ENCODE data around the gene ASB13. TPM values are rescaled to one million over a fixed set of nuclear protein-coding genes. Genes with fewer than 3 reads are reported as not detected.
A peak's percentile ranks its signal among the peaks of the same experiment; 100 is the strongest.

The ASB13 gene
- total RNA-seq, 2 donors from 2014 or later = 0.41 to 14.3 TPM

GRCh38 chr10:5656737-5657579 lies 9.4 kb downstream of the ASB13 start:
- ATAC-seq (no peak), DNase-seq (ENCODE audit: low spot score in 2 of 2) (no peak)
- Mint-ChIP-seq H3K9me3 (no peaks in the 10 kb centered on the region), H3K27ac (peak overlapping the region in 1 of 2 donors; percentile 44), H3K36me3 (no peaks in the 10 kb centered on the region)

DNA sequence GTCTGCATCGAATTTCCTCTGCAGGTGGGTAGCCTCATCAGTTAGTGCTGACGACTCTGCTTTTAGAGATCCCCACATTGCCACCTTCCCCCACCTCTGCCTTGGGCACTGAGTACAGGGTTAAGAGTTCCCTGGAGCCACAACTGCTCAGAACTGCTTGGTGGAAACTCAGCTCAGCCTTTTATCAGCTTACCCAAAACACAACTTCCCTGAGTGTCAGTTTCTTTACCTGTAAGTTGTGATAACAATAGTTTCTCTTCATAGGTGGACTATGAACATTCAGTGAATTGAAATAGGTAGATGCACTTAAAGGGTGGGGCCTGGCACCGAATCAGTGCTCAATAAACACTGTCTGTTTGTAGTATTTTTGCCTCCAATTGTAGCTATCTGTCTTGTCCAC lies 11.3 kb downstream of the ASB13 start:
- Mint-ChIP-seq H3K27ac (peak overlapping the region in 1 of 2 donors; percentile 7), H3K9me3 (no peaks in the 10 kb centered on the region), H3K36me3 (no peaks in the 10 kb centered on the region)
- ATAC-seq (peak in 1 of 2 donors; percentile 42), DNase-seq (ENCODE audit: low spot score in 2 of 2) (no peak)

GRCh38 chr10:5654218-5654755 lies 12.1 kb downstream of the ASB13 start:
- ATAC-seq (peak; percentile 23 to 26), DNase-seq (ENCODE audit: low spot score in 2 of 2) (no peak)
- H3K36me3 Mint-ChIP-seq = no peaks in the 10 kb centered on the region
- H3K27ac Mint-ChIP-seq = peak overlapping the region in 1 of 2 donors; percentile 7
- H3K9me3 Mint-ChIP-seq = no peaks in the 10 kb centered on the region

DNA sequence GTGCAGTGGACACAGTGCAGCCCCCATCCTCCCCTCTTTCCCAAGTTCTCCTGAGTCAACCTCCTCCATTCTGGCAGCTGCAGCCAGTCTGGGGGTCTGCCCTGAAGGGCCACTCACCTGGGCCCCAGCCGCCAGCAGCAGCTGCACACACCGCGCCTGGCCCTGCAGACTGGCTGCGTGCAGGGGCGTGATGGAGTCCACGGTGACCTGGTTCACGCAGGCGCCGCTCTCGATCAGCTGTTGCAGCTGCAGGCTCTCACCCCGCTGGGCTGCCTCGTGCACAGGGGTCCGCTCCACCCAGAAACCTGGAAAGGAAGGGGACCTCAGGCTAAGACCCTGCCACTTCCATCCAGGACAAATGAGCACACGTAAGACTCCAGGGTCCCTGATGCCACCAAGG lies 13.6 kb downstream of the ASB13 start:
- no peaks in the 10 kb centered on the region for H3K9me3 Mint-ChIP-seq
- no peak for ATAC-seq
- no peak for DNase-seq (ENCODE audit: low spot score in 2 of 2)
- no peak overlapping the region for H3K27ac Mint-ChIP-seq
- no peaks in the 10 kb centered on the region for H3K36me3 Mint-ChIP-seq

- Mint-ChIP-seq H3K36me3 (no peaks in the 10 kb centered on the region), H3K27ac (no peak overlapping the region), H3K9me3 (no peaks in the 10 kb centered on the region)
- ATAC-seq = no peak
- DNase-seq (ENCODE audit: low spot score in 2 of 2) = no peak
Observed at GRCh38 chr10:5651388-5651764, 15.0 kb downstream of the ASB13 start.

GRCh38 chr10:5650664-5651387 lies 15.6 kb downstream of the ASB13 start:
- H3K27ac Mint-ChIP-seq = no peak overlapping the region
- ATAC-seq (no peak), DNase-seq (ENCODE audit: low spot score in 2 of 2) (no peak)
- H3K36me3 Mint-ChIP-seq = no peaks in the 10 kb centered on the region
- no peaks in the 10 kb centered on the region for H3K9me3 Mint-ChIP-seq

DNA sequence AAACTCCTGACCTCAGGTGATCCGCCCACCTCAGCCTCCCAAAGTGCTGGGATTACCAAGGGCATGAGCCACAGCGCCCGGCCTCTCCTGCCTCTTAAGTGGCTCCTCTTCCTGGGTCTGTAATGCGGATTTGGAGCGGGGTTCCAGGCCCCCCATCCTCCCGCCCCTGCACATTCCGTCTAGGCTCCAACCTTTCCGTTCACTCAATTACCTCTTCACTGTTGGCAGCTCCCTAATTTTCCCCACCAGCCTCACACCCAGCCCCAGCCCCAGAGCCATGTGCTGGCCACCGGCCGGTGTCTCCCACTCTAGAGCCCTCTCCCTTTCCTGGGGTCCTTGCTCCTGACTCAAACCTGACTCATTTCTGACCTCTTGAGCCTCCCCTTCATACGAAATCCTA lies 16.6 kb downstream of the ASB13 start:
- ATAC-seq (peak in 1 of 2 donors; percentile 17), DNase-seq (ENCODE audit: low spot score in 2 of 2) (no peak)
- no peak overlapping the region for H3K27ac Mint-ChIP-seq
- H3K9me3 Mint-ChIP-seq = no peaks in the 10 kb centered on the region
- no peaks in the 10 kb centered on the region for H3K36me3 Mint-ChIP-seq

GRCh38 chr10:5648494-5649457 lies 17.6 kb downstream of the ASB13 start:
- no peaks in the 10 kb centered on the region for H3K9me3 Mint-ChIP-seq
- no peaks in the 10 kb centered on the region for H3K36me3 Mint-ChIP-seq
- DNase-seq (ENCODE audit: low spot score in 2 of 2) (no peak), ATAC-seq (peak in 1 of 2 donors; percentile 68)
- H3K27ac Mint-ChIP-seq = peak overlapping the region in 1 of 2 donors; percentile 89

DNA sequence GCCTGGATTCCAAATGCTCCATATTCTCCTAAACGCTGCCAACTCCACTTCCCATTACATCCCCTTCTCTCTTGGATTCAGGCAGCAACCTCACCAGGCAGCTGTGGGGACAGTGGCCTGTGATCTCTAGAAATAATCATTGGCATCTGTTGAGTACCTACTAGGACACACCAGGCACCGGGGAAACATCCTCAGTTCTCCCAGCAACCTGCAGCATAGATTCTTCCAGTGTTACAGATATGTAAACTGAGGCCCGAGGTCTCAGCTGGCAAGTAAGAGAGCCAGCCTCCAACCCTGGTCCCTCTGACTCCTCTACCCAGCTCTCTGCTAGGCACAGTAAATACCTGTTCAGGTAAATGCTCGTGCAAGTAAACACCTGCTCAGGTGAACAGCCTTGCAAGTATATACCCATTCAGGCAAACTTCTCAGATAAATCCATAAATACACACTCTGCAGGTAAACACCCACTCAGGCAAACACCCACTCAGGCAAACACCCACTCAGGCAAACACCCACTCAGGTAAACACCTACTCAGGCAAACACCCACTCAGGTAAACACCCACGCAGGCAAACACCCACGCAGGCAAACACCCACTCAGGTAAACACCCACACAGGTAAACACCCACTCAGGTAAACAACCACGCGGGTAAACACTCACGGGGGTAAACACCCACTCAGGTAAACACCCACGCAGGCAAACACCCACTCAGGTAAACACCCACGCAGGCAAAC lies 18.7 kb downstream of the ASB13 start:
- Mint-ChIP-seq H3K9me3 (no peaks in the 10 kb centered on the region), H3K36me3 (no peaks in the 10 kb centered on the region), H3K27ac (no peak overlapping the region)
- DNase-seq (ENCODE audit: low spot score in 2 of 2) (no peak), ATAC-seq (peak in 1 of 2 donors; percentile 16)

- Mint-ChIP-seq H3K9me3 (no peaks in the 10 kb centered on the region), H3K27ac (no peak overlapping the region), H3K36me3 (no peaks in the 10 kb centered on the region)
- ATAC-seq (no peak), DNase-seq (ENCODE audit: low spot score in 2 of 2) (no peak)
Observed at GRCh38 chr10:5645944-5646617, 20.3 kb downstream of the ASB13 start.

- no peak overlapping the region for H3K27ac Mint-ChIP-seq
- no peak for ATAC-seq
- no peak for DNase-seq (ENCODE audit: low spot score in 2 of 2)
- H3K9me3 Mint-ChIP-seq = no peaks in the 10 kb centered on the region
- peaks cover 0 to 3% of the 10 kb centered on the region in 2 donors for H3K36me3 Mint-ChIP-seq
Observed at GRCh38 chr10:5645375-5645774, 21.0 kb downstream of the ASB13 start.

- H3K27ac Mint-ChIP-seq = no peak overlapping the region
- peaks cover 0 to 4% of the 10 kb centered on the region in 2 donors for H3K36me3 Mint-ChIP-seq
- DNase-seq (ENCODE audit: low spot score in 2 of 2) (no peak), ATAC-seq (no peak)
- H3K9me3 Mint-ChIP-seq = no peaks in the 10 kb centered on the region
Observed at GRCh38 chr10:5644930-5645329, 21.5 kb downstream of the ASB13 start.

GRCh38 chr10:5643346-5644067 lies 22.9 kb downstream of the ASB13 start:
- H3K27ac Mint-ChIP-seq = no peak overlapping the region
- DNase-seq (ENCODE audit: low spot score in 2 of 2) (no peak), ATAC-seq (no peak)
- no peaks in the 10 kb centered on the region for H3K9me3 Mint-ChIP-seq
- peaks cover 0 to 4% of the 10 kb centered on the region in 2 donors for H3K36me3 Mint-ChIP-seq

DNA sequence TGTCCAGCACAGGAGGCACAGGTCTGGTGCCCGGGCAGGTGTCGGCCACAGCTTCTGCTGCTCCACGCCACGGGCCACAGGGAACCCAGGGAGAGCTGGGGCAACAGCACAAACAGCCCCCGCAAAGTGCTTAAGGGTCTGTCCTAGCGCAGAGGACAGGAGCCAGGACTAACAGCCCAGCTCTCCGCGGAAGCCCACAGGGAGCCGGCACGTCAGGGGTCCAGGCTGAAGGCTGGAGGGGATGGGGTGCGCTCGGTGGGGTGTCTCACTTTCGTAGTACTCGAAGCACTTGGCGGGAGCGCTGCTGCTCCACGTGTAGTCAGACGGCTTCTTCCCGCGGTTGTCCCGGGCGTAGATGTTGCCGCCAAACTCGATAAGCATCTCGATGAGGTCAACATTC lies 24.9 kb downstream of the ASB13 start:
- H3K27ac Mint-ChIP-seq = no peak overlapping the region
- no peak for DNase-seq (ENCODE audit: low spot score in 2 of 2)
- peaks cover 0 to 4% of the 10 kb centered on the region in 2 donors for H3K36me3 Mint-ChIP-seq
- no peak for ATAC-seq
- no peaks in the 10 kb centered on the region for H3K9me3 Mint-ChIP-seq

DNA sequence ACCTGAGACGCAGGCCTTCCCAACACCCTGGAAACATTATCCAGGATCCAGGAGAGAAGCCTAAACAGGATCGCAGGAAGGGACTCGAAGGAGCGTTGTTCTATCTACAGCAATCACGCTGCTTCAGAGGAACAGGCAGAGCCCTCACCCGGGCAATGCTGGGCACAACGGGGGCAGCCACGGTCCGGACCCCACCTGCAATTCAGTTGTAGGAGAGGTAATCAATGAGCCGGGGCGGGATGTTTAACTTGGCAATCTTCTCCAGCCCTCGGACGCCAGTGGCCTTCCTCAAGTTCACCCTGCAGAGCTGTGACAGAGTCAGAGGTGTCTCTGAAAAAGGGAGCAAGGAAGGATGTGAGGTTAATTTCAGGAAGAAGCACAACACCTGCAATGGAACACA lies 25.9 kb downstream of the ASB13 start:
- ATAC-seq = no peak
- no peak overlapping the region for H3K27ac Mint-ChIP-seq

More for the DNA sequence above, 25.9 kb downstream of the ASB13 start:
- DNase-seq (ENCODE audit: low spot score in 2 of 2) = no peak
- Mint-ChIP-seq H3K36me3 (peaks cover 0 to 4% of the 10 kb centered on the region in 2 donors), H3K9me3 (no peaks in the 10 kb centered on the region)
